HG03045 (cell line): ENCODE data around the gene RBL2.
"Not testable (repeated sequence)": the region's sequence is repeated elsewhere in the genome, so short reads cannot be mapped to it uniquely, and the experiment has no call there.

Experiments
- ATAC-seq: cut with Tn5 transposase; IDR thresholded peaks from one replicate; pipeline ENCODE4 v1.9.1; 2021; ENCODE audit warnings: mild to moderate bottlenecking, moderate library complexity; ENCODE audit not compliant: unreplicated experiment

RBL2 gene

DNA sequence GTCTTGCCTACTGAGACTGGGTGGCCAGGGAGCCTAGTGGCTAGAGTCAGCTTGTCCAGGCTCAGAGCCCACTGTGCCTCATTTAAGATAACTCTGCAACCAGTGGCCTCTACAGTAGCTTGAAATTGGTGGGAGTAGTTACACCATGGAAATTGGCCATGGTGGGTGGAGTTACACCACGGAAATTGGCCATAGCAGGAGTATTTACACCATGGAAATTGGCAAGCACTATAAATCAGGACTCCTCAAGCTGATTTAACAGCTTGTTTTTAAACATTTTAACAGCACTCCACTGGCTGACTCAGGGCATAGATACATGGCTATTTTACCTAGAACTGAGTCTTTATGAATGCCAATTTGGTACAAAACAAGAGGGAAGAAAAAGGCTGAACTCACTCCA lies 96.5 kb downstream of the RBL2 start:
- ATAC-seq, result no peak

DNA sequence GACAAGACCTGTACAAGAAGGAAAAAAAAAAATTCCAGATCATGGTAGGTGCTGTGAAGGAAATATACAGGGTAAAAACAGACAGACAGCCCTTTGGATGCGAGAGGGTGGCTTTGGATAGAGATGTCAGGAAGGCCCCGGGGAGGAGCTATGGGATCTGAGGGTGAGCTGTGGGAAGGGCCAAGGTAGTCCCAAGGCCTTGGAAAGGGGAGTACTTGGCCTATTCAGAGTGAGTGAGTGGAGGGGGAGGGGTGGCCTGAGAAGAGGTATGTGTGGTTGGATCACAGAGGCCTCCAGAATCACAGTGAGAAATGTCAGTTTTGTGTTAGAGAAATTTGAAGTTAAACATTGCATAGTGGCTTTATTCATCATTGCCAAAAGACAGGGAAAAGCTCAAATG lies 99.9 kb downstream of the RBL2 start:
- ATAC-seq, result no peak

DNA sequence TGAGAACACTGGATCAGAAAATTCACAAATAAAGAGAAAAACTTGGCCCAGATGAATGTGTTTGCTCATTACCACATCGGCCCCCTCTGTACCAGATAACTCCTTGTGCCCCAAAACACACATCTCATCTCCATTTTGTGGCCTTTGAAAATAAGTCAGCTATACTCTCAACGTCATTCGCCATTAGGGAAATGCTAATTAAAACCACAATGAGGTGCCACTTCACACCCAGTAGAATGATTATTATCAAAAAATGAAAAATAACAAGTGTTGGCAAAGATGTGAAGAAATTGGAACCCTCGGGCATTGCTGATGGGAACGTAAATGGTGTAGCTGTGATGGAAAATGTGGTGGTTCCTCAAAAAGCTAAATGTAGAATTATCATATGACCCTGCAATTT lies 103.4 kb downstream of the RBL2 start:
- no peak for ATAC-seq

DNA sequence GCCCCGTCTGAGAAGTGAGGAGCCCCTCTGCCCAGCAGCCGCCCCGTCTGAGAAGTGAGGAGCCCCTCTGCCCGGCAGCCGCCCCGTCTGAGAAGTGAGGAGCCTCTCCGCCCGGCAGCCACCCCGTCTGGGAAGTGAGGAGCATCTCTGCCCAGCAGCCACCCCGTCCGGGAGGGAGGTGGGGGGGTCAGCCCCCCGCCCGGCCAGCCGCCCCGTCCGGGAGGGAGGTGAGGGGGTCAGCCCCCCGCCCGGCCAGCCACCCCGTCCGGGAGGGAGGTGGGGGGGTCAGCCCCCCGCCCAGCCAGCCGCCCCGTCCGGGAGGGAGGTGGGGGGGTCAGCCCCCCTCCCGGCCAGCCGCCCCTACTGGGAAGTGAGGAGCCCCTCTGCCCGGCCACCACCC lies 105.1 kb downstream of the RBL2 start:
- not testable (repeated sequence) for ATAC-seq

DNA sequence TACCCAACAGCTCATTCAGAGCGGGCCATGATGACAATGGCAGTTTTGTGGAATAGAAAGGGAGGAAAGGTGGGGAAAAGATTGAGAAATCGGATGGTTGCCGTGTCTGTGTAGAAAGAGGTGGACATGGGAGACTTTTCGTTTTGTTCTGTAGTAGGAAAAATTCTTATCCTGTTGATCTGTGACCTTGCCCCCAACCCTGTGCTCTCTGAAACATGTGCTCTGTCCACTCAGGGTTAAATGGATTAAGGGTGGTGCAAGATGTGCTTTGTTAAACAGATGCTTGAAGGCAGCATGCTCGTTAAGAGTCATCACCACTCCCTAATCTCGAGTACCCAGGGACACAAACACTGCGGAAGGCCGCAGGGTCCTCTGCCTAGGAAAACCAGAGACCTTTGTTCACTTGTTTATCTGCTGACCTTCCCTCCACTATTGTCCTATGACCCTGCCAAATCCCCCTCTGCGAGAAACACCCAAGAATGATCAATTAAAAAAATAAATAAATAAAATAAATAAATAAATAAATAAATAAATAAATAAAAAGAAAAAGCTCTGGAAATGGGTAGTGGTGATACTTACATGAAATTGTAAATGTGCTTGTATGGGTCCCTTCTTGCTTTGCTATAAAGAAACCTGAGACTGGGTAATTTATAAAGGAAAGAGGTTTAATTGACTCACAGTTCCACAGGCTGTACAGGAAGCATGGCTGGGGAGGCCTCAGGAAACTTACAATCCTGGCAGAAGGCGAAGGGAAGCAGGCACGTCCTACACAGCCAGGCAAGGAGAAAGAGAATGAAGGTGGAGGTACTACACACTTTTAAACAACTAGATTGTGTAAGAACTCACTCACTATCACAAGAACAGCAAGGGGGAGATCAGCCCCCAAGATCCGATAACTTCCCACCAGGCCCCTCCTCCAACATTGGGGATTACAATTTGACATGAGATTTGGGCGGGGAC lies 105.8 kb downstream of the RBL2 start:
- ATAC-seq, result not testable (repeated sequence)
